Measurements from ENCODE around the gene RBMS2. TPM values are rescaled to one million over a fixed set of nuclear protein-coding genes. Genes with fewer than 3 reads are reported as not detected.

The RBMS2 gene
- total and polyA plus RNA-seq, 9 of the 15 experiments (the other 6 are each of a cell fraction or from before 2014, with no cell fraction given), result 0.08 to 10.5 (median 0.31) TPM

- TF ChIP-seq HMG20B (CRISPR knock-in tag; IDR thresholded peaks at IDR 0.05), result no peak
- no peak for TF ChIP-seq NR3C1 (CRISPR knock-in tag; IDR thresholded peaks at IDR 0.05)
- TF ChIP-seq CLOCK (CRISPR knock-in tag; IDR thresholded peaks at IDR 0.05; ENCODE audit: borderline replicate concordance), result no peak; the same call in 1 of the 2 replicates
- peak; percentile 8; the same call in 1 of the 2 replicates for TF ChIP-seq SMARCE1 (IDR thresholded peaks at IDR 0.05)
- no peak for TF ChIP-seq DACH1 (IDR thresholded peaks at IDR 0.05; ENCODE audit: partially characterized antibody)
- TF ChIP-seq POU5F1 (IDR thresholded peaks at IDR 0.05; ENCODE audit: borderline replicate concordance, low read depth, low read length, partially characterized antibody), result no peak
- TF ChIP-seq TFAP4 (CRISPR knock-in tag; IDR thresholded peaks at IDR 0.05; ENCODE audit: borderline replicate concordance), result no peak
- TF ChIP-seq POLR2A (conservative IDR thresholded peaks at IDR 0.05), result peak; percentile 23
- no peak for TF ChIP-seq ARID3B (CRISPR knock-in tag; IDR thresholded peaks at IDR 0.05; ENCODE audit: borderline replicate concordance)
- no peak for TF ChIP-seq ZNF398 (CRISPR knock-in tag; IDR thresholded peaks at IDR 0.05)
- TF ChIP-seq FOXJ2 (tag; IDR thresholded peaks at IDR 0.05), result no peak
- no peak for TF ChIP-seq ZNF121 (CRISPR knock-in tag; conservative IDR thresholded peaks at IDR 0.05)
- TF ChIP-seq RBM15 (IDR thresholded peaks at IDR 0.05; ENCODE audit: insufficient read depth, low read length), result no peak
- TF ChIP-seq SFPQ (IDR thresholded peaks at IDR 0.05; ENCODE audit: low read depth, low read length), result no peak
- TF ChIP-seq ZNF707 (CRISPR knock-in tag; conservative IDR thresholded peaks at IDR 0.05), result no peak
- TF ChIP-seq SMC3 (conservative IDR thresholded peaks at IDR 0.05; ENCODE audit: insufficient read depth, low read depth, low read length), result no peak
- no peak for TF ChIP-seq ELF2 (CRISPR knock-in tag; IDR thresholded peaks at IDR 0.05)
- peak; percentile 70 for TF ChIP-seq CHD1 (IDR thresholded peaks at IDR 0.05; ENCODE audit: low read length)
Measured at GRCh38 chr12:56635806-56636674, 114.4 kb downstream of the RBMS2 start (continued).

Data from K562 (cell line).